ENCODE results near the gene RBM34. TPM values are rescaled to one million over a fixed set of nuclear protein-coding genes. Genes with fewer than 3 reads are reported as not detected.
"Not testable (repeated sequence)": the region's sequence is repeated elsewhere in the genome, so short reads cannot be mapped to it uniquely, and the experiment has no call there.

RBM34 gene
- total RNA-seq, 1 donor from 2014 or later: 129 TPM

GRCh38 chr1:235091319-235092044 is 69.6 kb downstream of the RBM34 start:
- not testable (repeated sequence) for H3K4me2 ChIP-seq (ENCODE audit: low read length); H3K9me3 Mint-ChIP-seq (ENCODE audit: unreplicated experiment); H3K27me3 ChIP-seq (ENCODE audit: insufficient read depth, low read length)

GRCh38 chr1:235090406-235091069 is 70.5 kb downstream of the RBM34 start:
- H3K9ac ChIP-seq (ENCODE audit: low read length): peak overlapping the region; percentile 38
- no peaks in the 10 kb centered on the region for H3K79me2 ChIP-seq (ENCODE audit: insufficient read depth, low read length)
- no peaks in the 10 kb centered on the region for H3K36me3 ChIP-seq (ENCODE audit: insufficient read depth, low read length)
- H3K9me3 ChIP-seq (ENCODE audit: insufficient read depth, low read depth, low read length): no peaks in the 10 kb centered on the region
- Mint-ChIP-seq H3K9me3 (ENCODE audit: unreplicated experiment) (no peaks in the 10 kb centered on the region), H3K4me3 (ENCODE audit: unreplicated experiment) (peak overlapping the region; percentile 45), H3K27ac (ENCODE audit: unreplicated experiment) (peak overlapping the region; percentile 94), H3K4me1 (ENCODE audit: low read depth, unreplicated experiment) (peaks cover 18% of the 10 kb centered on the region), H3K27me3 (ENCODE audit: low read depth, unreplicated experiment) (no peaks in the 10 kb centered on the region), H3K36me3 (ENCODE audit: low read depth, unreplicated experiment) (peaks cover 2% of the 10 kb centered on the region)
- no peaks in the 10 kb centered on the region for H3K27me3 ChIP-seq (ENCODE audit: insufficient read depth, low read length)
- peak overlapping the region; percentile 23 for H2AFZ ChIP-seq (ENCODE audit: low read depth, low read length)
- H3K4me1 ChIP-seq (ENCODE audit: insufficient read depth, low read length): peaks cover 18% of the 10 kb centered on the region
- H3K27ac ChIP-seq (ENCODE audit: low read depth, low read length): peak overlapping the region; percentile 1
- no peaks in the 10 kb centered on the region for H4K20me1 ChIP-seq (ENCODE audit: insufficient read depth, low read length)
- peak overlapping the region; percentile 29 for H3K4me2 ChIP-seq (ENCODE audit: low read length)
- TF ChIP-seq EZH2 (IDR thresholded peaks at IDR 0.05; ENCODE audit: insufficient read depth, low read length): no peak
- no peak for TF ChIP-seq CTCF (IDR thresholded peaks at IDR 0.05; ENCODE audit: insufficient read depth, low read depth, low read length)
- FAIRE-seq (no peak), DNase-seq (ENCODE audit: low read depth) (peak; percentile 74)
- H3K4me3 ChIP-seq (ENCODE audit: insufficient read depth, low read depth, low read length): no peak overlapping the region

More at GRCh38 chr1:235091319-235092044, 69.6 kb downstream of the RBM34 start:
- H3K27me3 Mint-ChIP-seq (ENCODE audit: low read depth, unreplicated experiment); H3K36me3 ChIP-seq (ENCODE audit: insufficient read depth, low read length); H4K20me1 ChIP-seq (ENCODE audit: insufficient read depth, low read length); H2AFZ ChIP-seq (ENCODE audit: low read depth, low read length); FAIRE-seq; H3K9me3 ChIP-seq (ENCODE audit: insufficient read depth, low read depth, low read length); H3K79me2 ChIP-seq (ENCODE audit: insufficient read depth, low read length); H3K4me3 Mint-ChIP-seq (ENCODE audit: unreplicated experiment); H3K4me3 ChIP-seq (ENCODE audit: insufficient read depth, low read depth, low read length); DNase-seq (ENCODE audit: low read depth); H3K36me3 Mint-ChIP-seq (ENCODE audit: low read depth, unreplicated experiment): not testable (repeated sequence)
- peak overlapping the region; percentile 38 for H3K9ac ChIP-seq (ENCODE audit: low read length)
- H3K27ac Mint-ChIP-seq (ENCODE audit: unreplicated experiment): peak overlapping the region; percentile 94
- peaks cover 18% of the 10 kb centered on the region for H3K4me1 ChIP-seq (ENCODE audit: insufficient read depth, low read length)
- H3K27ac ChIP-seq (ENCODE audit: low read depth, low read length): peak overlapping the region; percentile 1
- H3K4me1 Mint-ChIP-seq (ENCODE audit: low read depth, unreplicated experiment): peaks cover 19% of the 10 kb centered on the region

GRCh38 chr1:235088907-235089306 is 72.1 kb downstream of the RBM34 start:
- Histone ChIP-seq H3K4me2 (ENCODE audit: low read length) (no peak overlapping the region), H3K27ac (ENCODE audit: low read depth, low read length) (no peak overlapping the region), H2AFZ (ENCODE audit: low read depth, low read length) (no peak overlapping the region), H4K20me1 (ENCODE audit: insufficient read depth, low read length) (no peaks in the 10 kb centered on the region), H3K27me3 (ENCODE audit: insufficient read depth, low read length) (no peaks in the 10 kb centered on the region), H3K79me2 (ENCODE audit: insufficient read depth, low read length) (no peaks in the 10 kb centered on the region), H3K9ac (ENCODE audit: low read length) (no peak overlapping the region), H3K4me1 (ENCODE audit: insufficient read depth, low read length) (peaks cover 18% of the 10 kb centered on the region), H3K36me3 (ENCODE audit: insufficient read depth, low read length) (no peaks in the 10 kb centered on the region), H3K9me3 (ENCODE audit: insufficient read depth, low read depth, low read length) (no peaks in the 10 kb centered on the region), H3K4me3 (ENCODE audit: insufficient read depth, low read depth, low read length) (no peak overlapping the region)
- no peak overlapping the region for H3K27ac Mint-ChIP-seq (ENCODE audit: unreplicated experiment)
- no peaks in the 10 kb centered on the region for H3K27me3 Mint-ChIP-seq (ENCODE audit: low read depth, unreplicated experiment)
- H3K9me3 Mint-ChIP-seq (ENCODE audit: unreplicated experiment): no peaks in the 10 kb centered on the region
- peaks cover 19% of the 10 kb centered on the region for H3K4me1 Mint-ChIP-seq (ENCODE audit: low read depth, unreplicated experiment)
- TF ChIP-seq CTCF (IDR thresholded peaks at IDR 0.05; ENCODE audit: insufficient read depth, low read depth, low read length): no peak
- TF ChIP-seq EZH2 (IDR thresholded peaks at IDR 0.05; ENCODE audit: insufficient read depth, low read length): no peak
- FAIRE-seq (no peak), DNase-seq (ENCODE audit: low read depth) (no peak)
- no peak overlapping the region for H3K4me3 Mint-ChIP-seq (ENCODE audit: unreplicated experiment)
- peaks cover 2% of the 10 kb centered on the region for H3K36me3 Mint-ChIP-seq (ENCODE audit: low read depth, unreplicated experiment)

All from astrocyte (in vitro differentiated cells and primary cell).